ENCODE measurements around the gene ANXA11.

ANXA11 gene

GRCh38 chr10:80159166-80159873 is 46.0 kb downstream of the ANXA11 start:
- DNase-seq (no peak), ATAC-seq (ENCODE audit: insufficient read depth, low read depth) (no peak)
- Histone ChIP-seq H3K4me3 (ENCODE audit: low read depth in 1 of 2, low read length in 2 of 2) (no peak overlapping the region), H3K4me2 (ENCODE audit: insufficient read depth, low read length) (no peak overlapping the region), H3K36me3 (ENCODE audit: insufficient read depth, low read length) (peaks cover 94% of the 10 kb centered on the region), H3K9ac (ENCODE audit: low read depth, low read length) (no peak overlapping the region), H4K20me1 (ENCODE audit: insufficient read depth, low read length) (no peaks in the 10 kb centered on the region), H2AFZ (ENCODE audit: low read depth, low read length) (no peak overlapping the region), H3K79me2 (ENCODE audit: insufficient read depth, low read length) (no peaks in the 10 kb centered on the region), H3K27ac (ENCODE audit: low read length) (no peak overlapping the region), H3K27me3 (ENCODE audit: insufficient read depth, low read length, poor library complexity) (no peaks in the 10 kb centered on the region), H3K4me1 (ENCODE audit: insufficient read depth, low read length) (no peaks in the 10 kb centered on the region), H3K9me3 (ENCODE audit: insufficient read depth, low read length, severe bottlenecking) (no peaks in the 10 kb centered on the region)
- TF ChIP-seq CTCF (IDR thresholded peaks at IDR 0.05; ENCODE audit: borderline replicate concordance, extremely low read depth, low read length, poor library complexity, severe bottlenecking) (no peak), EZH2 (IDR thresholded peaks at IDR 0.05; ENCODE audit: borderline replicate concordance, low read depth, low read length, severe bottlenecking) (no peak)

GRCh38 chr10:80158598-80159127 is 46.7 kb downstream of the ANXA11 start:
- Histone ChIP-seq H2AFZ (ENCODE audit: low read depth, low read length) (no peak overlapping the region), H3K4me3 (ENCODE audit: low read depth in 1 of 2, low read length in 2 of 2) (no peak overlapping the region), H4K20me1 (ENCODE audit: insufficient read depth, low read length) (no peaks in the 10 kb centered on the region), H3K4me2 (ENCODE audit: insufficient read depth, low read length) (no peak overlapping the region), H3K9me3 (ENCODE audit: insufficient read depth, low read length, severe bottlenecking) (no peaks in the 10 kb centered on the region), H3K79me2 (ENCODE audit: insufficient read depth, low read length) (no peaks in the 10 kb centered on the region), H3K9ac (ENCODE audit: low read depth, low read length) (no peak overlapping the region), H3K27me3 (ENCODE audit: insufficient read depth, low read length, poor library complexity) (no peaks in the 10 kb centered on the region), H3K4me1 (ENCODE audit: insufficient read depth, low read length) (no peaks in the 10 kb centered on the region), H3K27ac (ENCODE audit: low read length) (no peak overlapping the region), H3K36me3 (ENCODE audit: insufficient read depth, low read length) (peaks cover 90% of the 10 kb centered on the region)
- ATAC-seq (ENCODE audit: insufficient read depth, low read depth), result no peak
- DNase-seq, result no peak
- TF ChIP-seq CTCF (IDR thresholded peaks at IDR 0.05; ENCODE audit: borderline replicate concordance, extremely low read depth, low read length, poor library complexity, severe bottlenecking), result no peak
- no peak for TF ChIP-seq EZH2 (IDR thresholded peaks at IDR 0.05; ENCODE audit: borderline replicate concordance, low read depth, low read length, severe bottlenecking)

GRCh38 chr10:80158126-80158525 is 47.2 kb downstream of the ANXA11 start:
- Histone ChIP-seq H4K20me1 (ENCODE audit: insufficient read depth, low read length) (no peaks in the 10 kb centered on the region), H3K9me3 (ENCODE audit: insufficient read depth, low read length, severe bottlenecking) (no peaks in the 10 kb centered on the region), H2AFZ (ENCODE audit: low read depth, low read length) (no peak overlapping the region), H3K9ac (ENCODE audit: low read depth, low read length) (no peak overlapping the region), H3K36me3 (ENCODE audit: insufficient read depth, low read length) (peaks cover 88% of the 10 kb centered on the region), H3K4me3 (ENCODE audit: low read depth in 1 of 2, low read length in 2 of 2) (no peak overlapping the region), H3K4me2 (ENCODE audit: insufficient read depth, low read length) (no peak overlapping the region), H3K4me1 (ENCODE audit: insufficient read depth, low read length) (no peaks in the 10 kb centered on the region), H3K27me3 (ENCODE audit: insufficient read depth, low read length, poor library complexity) (no peaks in the 10 kb centered on the region), H3K27ac (ENCODE audit: low read length) (no peak overlapping the region), H3K79me2 (ENCODE audit: insufficient read depth, low read length) (no peaks in the 10 kb centered on the region)
- ATAC-seq (ENCODE audit: insufficient read depth, low read depth) (no peak), DNase-seq (no peak)
- TF ChIP-seq EZH2 (IDR thresholded peaks at IDR 0.05; ENCODE audit: borderline replicate concordance, low read depth, low read length, severe bottlenecking) (no peak), CTCF (IDR thresholded peaks at IDR 0.05; ENCODE audit: borderline replicate concordance, extremely low read depth, low read length, poor library complexity, severe bottlenecking) (no peak)

Data from DND-41 (cell line).